ENCODE data around the gene FSHR.

FSHR gene

GRCh38 chr2:49033394-49034185 lies 120.7 kb downstream of the FSHR start:
- no peak for DNase-seq (ENCODE audit: low read depth, low spot score)

- DNase-seq (ENCODE audit: low read depth, low spot score) = no peak
Observed at GRCh38 chr2:49032936-49033335, 121.4 kb downstream of the FSHR start.

- no peak for DNase-seq (ENCODE audit: low read depth, low spot score)
Observed at GRCh38 chr2:49032126-49032525, 122.2 kb downstream of the FSHR start.

GRCh38 chr2:49029406-49029805 lies 124.9 kb downstream of the FSHR start:
- no peak for DNase-seq (ENCODE audit: low read depth, low spot score)

GRCh38 chr2:49028101-49028500 lies 126.2 kb downstream of the FSHR start:
- DNase-seq (ENCODE audit: low read depth, low spot score) = no peak

GRCh38 chr2:49026706-49027105 lies 127.6 kb downstream of the FSHR start:
- no peak for DNase-seq (ENCODE audit: low read depth, low spot score)

- no peak for DNase-seq (ENCODE audit: low read depth, low spot score)
Observed at GRCh38 chr2:49021271-49021670, 133.0 kb downstream of the FSHR start.

GRCh38 chr2:49005261-49005660 lies 149.1 kb downstream of the FSHR start:
- no peak for DNase-seq (ENCODE audit: low read depth, low spot score)

GRCh38 chr2:49004036-49004626 lies 150.2 kb downstream of the FSHR start:
- no peak for DNase-seq (ENCODE audit: low read depth, low spot score)

GRCh38 chr2:49003201-49003600 lies 151.1 kb downstream of the FSHR start:
- DNase-seq (ENCODE audit: low read depth, low spot score) = no peak

GRCh38 chr2:49002750-49003149 lies 151.6 kb downstream of the FSHR start:
- DNase-seq (ENCODE audit: low read depth, low spot score) = no peak

- DNase-seq (ENCODE audit: low read depth, low spot score) = no peak
Observed at GRCh38 chr2:49000695-49001094, 153.6 kb downstream of the FSHR start.

GRCh38 chr2:48998449-48998848 lies 155.9 kb downstream of the FSHR start:
- no peak for DNase-seq (ENCODE audit: low read depth, low spot score)

GRCh38 chr2:48993576-48993975 lies 160.7 kb downstream of the FSHR start:
- DNase-seq (ENCODE audit: low read depth, low spot score) = no peak

GRCh38 chr2:48991415-48992131 lies 162.7 kb downstream of the FSHR start:
- no peak for DNase-seq (ENCODE audit: low read depth, low spot score)

GRCh38 chr2:48984922-48985321 lies 169.4 kb downstream of the FSHR start:
- DNase-seq (ENCODE audit: low read depth, low spot score) = no peak

GRCh38 chr2:48983551-48983950 lies 170.8 kb downstream of the FSHR start:
- DNase-seq (ENCODE audit: low read depth, low spot score) = no peak

GRCh38 chr2:48982887-48983435 lies 171.4 kb downstream of the FSHR start:
- DNase-seq (ENCODE audit: low read depth, low spot score) = no peak

- DNase-seq (ENCODE audit: low read depth, low spot score) = no peak
Observed at GRCh38 chr2:48980846-48981245, 173.5 kb downstream of the FSHR start.

- no peak for DNase-seq (ENCODE audit: low read depth, low spot score)
Observed at GRCh38 chr2:48979691-48980090, 174.6 kb downstream of the FSHR start.

GRCh38 chr2:48978131-48978530 lies 176.2 kb downstream of the FSHR start:
- no peak for DNase-seq (ENCODE audit: low read depth, low spot score)

- DNase-seq (ENCODE audit: low read depth, low spot score) = no peak
Observed at GRCh38 chr2:48971801-48972200, 182.5 kb downstream of the FSHR start.
